ENCODE results near the gene DNAJC7. TPM values are rescaled to one million over a fixed set of nuclear protein-coding genes. Genes with fewer than 3 reads are reported as not detected.

DNAJC7 gene
- total and polyA plus RNA-seq, 9 of the 15 experiments (the other 6 are each of a cell fraction or from before 2014, with no cell fraction given), result 85.8 to 262 (median 157) TPM

DNA sequence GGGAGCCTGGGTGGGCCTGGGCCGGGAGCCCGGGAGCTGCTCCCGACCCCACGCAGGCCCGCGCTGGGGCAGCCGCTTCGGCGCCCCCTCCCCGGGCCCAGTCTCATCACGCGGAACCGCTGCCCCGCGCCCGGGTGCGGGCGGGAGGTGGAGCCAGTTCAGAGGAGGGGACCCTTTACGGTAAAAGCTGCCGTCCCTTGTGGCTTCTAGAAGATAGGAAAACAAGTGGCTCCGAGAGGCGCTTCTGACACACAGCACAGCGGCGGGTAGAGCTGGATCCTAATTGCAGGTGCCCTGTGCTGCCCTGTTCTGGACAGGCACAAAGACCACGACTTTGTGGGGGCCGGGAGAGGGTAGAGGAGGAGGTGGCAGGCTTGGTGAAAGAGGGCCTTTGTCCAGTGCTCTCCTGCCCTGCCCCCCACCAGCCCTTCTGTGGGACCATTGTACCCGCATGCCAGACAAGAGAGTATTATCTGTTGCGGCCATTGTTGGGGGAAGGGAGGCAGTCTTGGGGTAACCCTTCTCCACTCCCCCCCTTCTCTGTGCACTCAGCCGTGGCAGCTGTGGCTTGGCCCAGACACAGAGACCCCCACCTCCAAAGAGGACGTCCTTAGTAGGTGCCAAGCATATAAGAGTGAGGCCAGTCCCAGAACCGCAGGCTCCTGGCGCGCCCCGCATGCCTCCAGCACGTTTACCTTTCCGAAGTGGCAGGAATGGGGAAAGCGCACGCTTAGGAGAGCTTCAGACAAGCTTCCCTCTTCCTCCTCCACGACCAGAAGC is 49.9 kb downstream of the DNAJC7 start (continued):
- TF ChIP-seq CCNT2 (IDR thresholded peaks at IDR 0.05; ENCODE audit: borderline replicate concordance, extremely low read depth, insufficient read length, low read depth, low read length), result peak; percentile 13
- 0 out of 2 replicates have a peak, but pooled peaks have one; percentile 30 for TF ChIP-seq RHOXF2B (CRISPR knock-in tag; conservative IDR thresholded peaks at IDR 0.05)
- no peak for TF ChIP-seq TEAD1 (CRISPR knock-in tag; IDR thresholded peaks at IDR 0.05)
- no peak for TF ChIP-seq NCOR1 (IDR thresholded peaks at IDR 0.05)
- 0 out of 2 replicates have a peak, but pooled peaks have one; percentile 15 for TF ChIP-seq PML (IDR thresholded peaks at IDR 0.05; ENCODE audit: low read length)
- peak; percentile 88 for TF ChIP-seq ZFP36 (IDR thresholded peaks at IDR 0.05; ENCODE audit: low read depth, low read length, partially characterized antibody)
- no peak for TF ChIP-seq CHD2 (IDR thresholded peaks at IDR 0.05; ENCODE audit: low read depth, low read length)
- no peak for TF ChIP-seq DACH1 (IDR thresholded peaks at IDR 0.05; ENCODE audit: partially characterized antibody)
- TF ChIP-seq MED1 (CRISPR knock-in tag; IDR thresholded peaks at IDR 0.05; ENCODE audit: borderline replicate concordance), result no peak
- no peak for TF ChIP-seq ZKSCAN3 (CRISPR knock-in tag; IDR thresholded peaks at IDR 0.05)
- TF ChIP-seq RBM25 (IDR thresholded peaks at IDR 0.05; ENCODE audit: low read depth, low read length, severe bottlenecking), result peak; percentile 54
- no peak for TF ChIP-seq ZNF518B (CRISPR knock-in tag; IDR thresholded peaks at IDR 0.05)
- no peak for TF ChIP-seq ZNF586 (CRISPR knock-in tag; conservative IDR thresholded peaks at IDR 0.05)
- no peak for TF ChIP-seq CREM (IDR thresholded peaks at IDR 0.05; ENCODE audit: low read depth)
- no peak for TF ChIP-seq CBX1 (IDR thresholded peaks at IDR 0.05; ENCODE audit: low read depth)
- no peak for TF ChIP-seq ZNF655 (CRISPR knock-in tag; IDR thresholded peaks at IDR 0.05)
- 0 out of 2 replicates have a peak, but pooled peaks have one; percentile 10 for TF ChIP-seq SP1 (CRISPR knock-in tag; IDR thresholded peaks at IDR 0.05)
- no peak for TF ChIP-seq GTF2A2 (tag; IDR thresholded peaks at IDR 0.05)
- no peak for TF ChIP-seq ARNT (IDR thresholded peaks at IDR 0.05)
- no peak for TF ChIP-seq NFXL1 (CRISPR knock-in tag; IDR thresholded peaks at IDR 0.05)
- no peak for TF ChIP-seq PPARD (CRISPR knock-in tag; IDR thresholded peaks at IDR 0.05)
- TF ChIP-seq ZNF274 (IDR thresholded peaks at IDR 0.05; ENCODE audit: borderline replicate concordance, low read depth, low read length), result no peak
- TF ChIP-seq NFIX (CRISPR knock-in tag; IDR thresholded peaks at IDR 0.05; ENCODE audit: low read depth), result no peak
- TF ChIP-seq POLR2A (conservative IDR thresholded peaks at IDR 0.05), result peak; percentile 10; the same call in 1 of the 2 replicates
- no peak for TF ChIP-seq ZNF75A (CRISPR knock-in tag; IDR thresholded peaks at IDR 0.05)
- TF ChIP-seq SETDB1 (IDR thresholded peaks at IDR 0.05; ENCODE audit: low read length), result no peak
- TF ChIP-seq ZNF668 (CRISPR knock-in tag; IDR thresholded peaks at IDR 0.05), result no peak
- TF ChIP-seq TCFL5 (CRISPR knock-in tag; conservative IDR thresholded peaks at IDR 0.05), result no peak
